ENCODE results near the gene IFI6.

The IFI6 gene

GRCh38 chr1:27669876-27670275, 2.1 kb downstream of the IFI6 start:
- DNase-seq = no peak

- DNase-seq = peak in 1 of 2 donors; percentile 38
Measured at GRCh38 chr1:27668808-27669723, 2.9 kb downstream of the IFI6 start.

GRCh38 chr1:27668121-27668807, 3.7 kb downstream of the IFI6 start:
- DNase-seq = no peak

- DNase-seq = no peak
Measured at GRCh38 chr1:27666791-27667254, 5.2 kb downstream of the IFI6 start.

GRCh38 chr1:27666294-27666693, 5.7 kb downstream of the IFI6 start:
- no peak for DNase-seq

- no peak for DNase-seq
Measured at GRCh38 chr1:27665016-27665651, 6.9 kb downstream of the IFI6 start.

GRCh38 chr1:27664291-27664690, 7.7 kb downstream of the IFI6 start:
- DNase-seq = no peak

GRCh38 chr1:27662707-27663393, 9.1 kb downstream of the IFI6 start:
- DNase-seq = peak; percentile 69 to 76

- no peak for DNase-seq
Measured at GRCh38 chr1:27662261-27662660, 9.7 kb downstream of the IFI6 start.

GRCh38 chr1:27661412-27662075, 10.4 kb downstream of the IFI6 start:
- DNase-seq = no peak

GRCh38 chr1:27660300-27660835, 11.6 kb downstream of the IFI6 start:
- DNase-seq = no peak

- peak; percentile 46 to 73 for DNase-seq
Measured at GRCh38 chr1:27659497-27660299, 12.3 kb downstream of the IFI6 start.

- no peak for DNase-seq
Measured at GRCh38 chr1:27658951-27659496, 13.0 kb downstream of the IFI6 start.

- DNase-seq = no peak
Measured at GRCh38 chr1:27656157-27656893, 15.7 kb downstream of the IFI6 start.

- no peak for DNase-seq
Measured at GRCh38 chr1:27655151-27655937, 16.6 kb downstream of the IFI6 start.

GRCh38 chr1:27652111-27652864, 19.7 kb downstream of the IFI6 start:
- no peak for DNase-seq

GRCh38 chr1:27650539-27651175, 21.3 kb downstream of the IFI6 start:
- no peak for DNase-seq

- no peak for DNase-seq
Measured at GRCh38 chr1:27650171-27650538, 21.8 kb downstream of the IFI6 start.
